Vagina (tissue), 2 donors: ENCODE data around the gene NAT10.

Experiments
- POLR2AphosphoS5 ChIP-seq, 2 donors: sonication (generic); formaldehyde crosslinking; IDR thresholded peaks; one replicate each; pipeline ENCODE4 v1.9.0; 2017; ENCODE audit warnings: antibody characterized with exemption in 2 of 2, mild to moderate bottlenecking in 2 of 2, low read depth in 1 of 2; ENCODE audit not compliant: insufficient read depth in 1 of 2
- TF ChIP-seq, protein P1 (sequence below), 3 experiments: fragments of 450-650 bp in 2 of 3; fragments of 200-600 bp in 1 of 3; sonication (generic) in 1 of 3; IDR thresholded peaks; one replicate each; pipeline ENCODE4 v1.5.1; 2017 to 2019; ENCODE audit warnings: antibody characterized with exemption in 3 of 3, mild to moderate bottlenecking in 2 of 3, moderate library complexity in 2 of 3

DNA sequence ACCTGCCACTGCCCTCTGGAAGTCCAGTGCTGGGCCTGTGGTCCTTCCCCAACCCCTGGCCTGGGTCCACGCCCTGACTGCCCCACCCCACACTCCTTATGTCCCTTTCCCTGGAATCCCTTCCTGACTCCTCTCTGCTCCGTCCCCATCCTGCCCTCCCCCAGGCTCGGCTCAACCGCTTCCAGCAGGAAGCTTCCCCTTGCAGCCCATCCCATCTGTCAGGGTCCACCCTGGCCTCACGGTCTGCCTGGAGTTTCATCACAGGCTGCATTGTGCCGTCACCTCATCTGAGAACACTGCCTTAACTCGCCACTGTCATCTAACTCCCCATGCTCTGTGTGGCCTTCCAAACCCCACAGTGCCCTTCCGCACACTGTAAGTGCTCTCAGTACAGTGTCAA is 64.3 kb downstream of the NAT10 start:
- TF ChIP-seq, protein P1, sequence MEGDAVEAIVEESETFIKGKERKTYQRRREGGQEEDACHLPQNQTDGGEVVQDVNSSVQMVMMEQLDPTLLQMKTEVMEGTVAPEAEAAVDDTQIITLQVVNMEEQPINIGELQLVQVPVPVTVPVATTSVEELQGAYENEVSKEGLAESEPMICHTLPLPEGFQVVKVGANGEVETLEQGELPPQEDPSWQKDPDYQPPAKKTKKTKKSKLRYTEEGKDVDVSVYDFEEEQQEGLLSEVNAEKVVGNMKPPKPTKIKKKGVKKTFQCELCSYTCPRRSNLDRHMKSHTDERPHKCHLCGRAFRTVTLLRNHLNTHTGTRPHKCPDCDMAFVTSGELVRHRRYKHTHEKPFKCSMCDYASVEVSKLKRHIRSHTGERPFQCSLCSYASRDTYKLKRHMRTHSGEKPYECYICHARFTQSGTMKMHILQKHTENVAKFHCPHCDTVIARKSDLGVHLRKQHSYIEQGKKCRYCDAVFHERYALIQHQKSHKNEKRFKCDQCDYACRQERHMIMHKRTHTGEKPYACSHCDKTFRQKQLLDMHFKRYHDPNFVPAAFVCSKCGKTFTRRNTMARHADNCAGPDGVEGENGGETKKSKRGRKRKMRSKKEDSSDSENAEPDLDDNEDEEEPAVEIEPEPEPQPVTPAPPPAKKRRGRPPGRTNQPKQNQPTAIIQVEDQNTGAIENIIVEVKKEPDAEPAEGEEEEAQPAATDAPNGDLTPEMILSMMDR (IDR thresholded peaks at IDR 0.05) = no peak
- TF ChIP-seq POLR2AphosphoS5 (IDR thresholded peaks at IDR 0.05; ENCODE audit: insufficient read depth in 1 of 2, low read depth in 1 of 2) = no peak
